C4-2B (cell line): ENCODE measurements around the gene LDHB.

Experiments
- CTCF ChIP-seq: fragments of 450-650 bp; conservative IDR thresholded peaks from 2 replicates; pipeline ENCODE4 v1.5.1; 2017; ENCODE audit warnings: mild to moderate bottlenecking
- ZFX ChIP-seq: fragments of 450-650 bp; IDR thresholded peaks from 2 replicates; pipeline ENCODE4 v1.6.1; 2017

DNA sequence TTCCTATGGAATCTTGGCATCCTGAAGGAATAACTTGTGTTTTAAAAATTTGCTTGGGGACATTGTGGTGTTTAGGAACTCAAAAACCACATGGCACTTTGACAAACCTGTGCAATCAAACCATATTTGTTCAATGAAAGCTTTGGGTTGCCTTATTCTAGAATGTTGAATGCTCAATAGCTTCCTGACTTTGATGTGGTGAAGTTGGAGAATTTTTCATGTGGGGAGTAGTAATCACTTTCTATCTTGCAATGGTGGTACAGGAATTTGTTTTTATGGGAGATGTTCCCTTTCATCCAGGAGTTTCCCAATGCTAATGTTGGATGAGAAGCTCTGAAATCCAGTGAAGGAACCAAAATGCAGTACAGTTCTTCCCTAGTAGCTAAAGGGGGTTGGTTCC is 42.2 kb upstream of the LDHB start:
- no peak for TF ChIP-seq CTCF
- TF ChIP-seq ZFX: no peak
